HCT116 (cell line): ENCODE results near the gene C2orf68. TPM values are rescaled to one million over a fixed set of nuclear protein-coding genes. Genes with fewer than 3 reads are reported as not detected.

Source experiments
- ATAC-seq: fragments of 200-7000 bp; cut with Tn5 transposase; 2 replicates; pipeline ENCODE4 v1.9.1; 2020; ENCODE audit warnings: mild to moderate bottlenecking, moderate library complexity
- BruUV-seq: library from RNA; stranded (reverse); fragments of 400-500 nt; replicated peaks from 2 replicates; lab custom pipeline; 2021; lab: Mats Ljungman, UMichigan
- CTCF ChIA-PET: fragments of 300-600 bp; sonication (Branson Sonifier 250); formaldehyde crosslinking; loops from one replicate; lab custom pipeline; 2021; ENCODE audit warnings: antibody characterized with exemption; lab: Charles Lee
- POLR2A ChIA-PET: fragments of 300-600, 350-600 bp; sonication (Branson Sonifier 250); formaldehyde crosslinking; loops from one replicate; lab custom pipeline; 2021; ENCODE audit warnings: antibody characterized with exemption; lab: Charles Lee
- RAD21 ChIA-PET, 2 experiments: fragments of 300-600 bp; sonication (Branson Sonifier 250); formaldehyde crosslinking; loops; one replicate each; lab custom pipeline; 2023; ENCODE audit warnings: low total read pairs in 2 of 2; ENCODE audit not compliant: uncharacterized antibody in 2 of 2, unreplicated experiment in 2 of 2, low non-redundant PET in 1 of 2; lab: Charles Lee
- DNase-seq: peaks from one replicate; pipeline ENCODE4 v3.0.0-alpha.2; 2010; ENCODE audit warnings: low read depth, low spot score
- H2AFZ ChIP-seq: fragments of 200-600 bp; shearing (Covaris generic), sonication (generic); 2 replicates; pipeline ENCODE4 v1.6.1; 2017; ENCODE audit warnings: low read depth, mixed run types, mixed read lengths, antibody characterized with exemption, low read length; ENCODE audit not compliant: poor library complexity, severe bottlenecking
- H3K27ac ChIP-seq: 2 replicates; pipeline ENCODE4 v1.5.1; 2012; ENCODE audit warnings: low read depth, low read length
- H3K27me3 ChIP-seq: fragments of 200-600 bp; sonication (generic); 2 replicates; pipeline ENCODE4 v1.6.1; 2016; ENCODE audit warnings: mixed run types, low read length, mixed read lengths; ENCODE audit not compliant: insufficient read depth
- H3K36me3 ChIP-seq, 2 experiments: fragments of 200-500 bp in 1 of 2; fragments of 200-600 bp in 1 of 2; sonication (Bioruptor generic) in 1 of 2; sonication (generic) in 1 of 2; 2 replicates each; pipeline versions ENCODE4 v1.5.1 to v1.6.1; 2014 to 2016; ENCODE audit warnings: low read length in 2 of 2, inconsistent platforms in 1 of 2, mixed read lengths in 1 of 2, mixed run types in 1 of 2; ENCODE audit not compliant: insufficient read depth in 2 of 2, control insufficient read depth in 1 of 2
- H3K4me1 ChIP-seq, 2 experiments: fragments of 200-600 bp in 1 of 2; sonication (generic) in 1 of 2; 2 replicates each; pipeline versions ENCODE4 v1.5.1 to v1.6.1; 2012 to 2017; ENCODE audit warnings: low read length in 2 of 2, inconsistent platforms in 1 of 2, mild to moderate bottlenecking in 1 of 2, mixed read lengths in 1 of 2, mixed run types in 1 of 2, moderate library complexity in 1 of 2; ENCODE audit not compliant: insufficient read depth in 2 of 2, control insufficient read depth in 1 of 2
- H3K4me2 ChIP-seq: fragments of 200-600 bp; sonication (generic); 2 replicates; pipeline ENCODE4 v1.6.1; 2017; ENCODE audit warnings: mixed run types, low read length, mixed read lengths
- H3K4me3 ChIP-seq, 2 experiments: fragments of 200-600 bp in 1 of 2; sonication (generic) in 1 of 2; replicated peaks in 1 of 2; 2 replicates each; pipeline ENCODE4 v1.5.1; 2011 to 2016; ENCODE audit warnings: low read length in 2 of 2, control low read depth in 1 of 2, low read depth in 1 of 2, mild to moderate bottlenecking in 1 of 2, mixed read lengths in 1 of 2, mixed run types in 1 of 2
- H3K79me2 ChIP-seq: fragments of 200-600 bp; sonication (generic); 2 replicates; pipeline ENCODE4 v1.6.1; 2017; ENCODE audit warnings: mild to moderate bottlenecking, mixed run types, low read length, moderate library complexity, mixed read lengths; ENCODE audit not compliant: insufficient read depth
- H3K9ac ChIP-seq: fragments of 200-600 bp; sonication (generic); 2 replicates; pipeline ENCODE4 v1.6.1; 2016; ENCODE audit warnings: low read length, mixed read lengths
- H3K9me2 ChIP-seq: fragments of 200-600 bp; sonication (generic), shearing (Covaris generic); 2 replicates; pipeline ENCODE4 v1.6.1; 2017; ENCODE audit warnings: mixed run types, mild to moderate bottlenecking, moderate library complexity; ENCODE audit not compliant: insufficient read depth
- H3K9me3 ChIP-seq, 2 experiments: fragments of 200-500 bp in 1 of 2; fragments of 200-600 bp in 1 of 2; sonication (Bioruptor generic) in 1 of 2; sonication (generic) in 1 of 2; 2 replicates each; pipeline ENCODE4 v1.6.1; 2014 to 2017; ENCODE audit warnings: low read length in 2 of 2, mixed read lengths in 2 of 2, inconsistent platforms in 1 of 2, low read depth in 1 of 2, mild to moderate bottlenecking in 1 of 2, mixed run types in 1 of 2, moderate library complexity in 1 of 2; ENCODE audit not compliant: control insufficient read depth in 1 of 2, insufficient read depth in 1 of 2
- H4K20me1 ChIP-seq: fragments of 200-600 bp; sonication (generic), shearing (Covaris generic); 2 replicates; pipeline ENCODE4 v1.6.1; 2017; ENCODE audit warnings: mixed run types, mild to moderate bottlenecking, moderate library complexity; ENCODE audit not compliant: insufficient read depth
- CBX3 ChIP-seq: IDR thresholded peaks from 2 replicates; pipeline ENCODE4 v1.6.1; 2012; ENCODE audit warnings: low read depth
- CEBPB ChIP-seq: IDR thresholded peaks from 2 replicates; pipeline ENCODE4 v1.6.1; 2012; ENCODE audit warnings: low read depth
- CTCF ChIP-seq, 3 experiments: fragments of 200-600 bp in 1 of 3; sonication (generic) in 1 of 3; IDR thresholded peaks in 2 of 3; conservative IDR thresholded peaks in 1 of 3; 2 replicates each; pipeline ENCODE4 v1.5.1; 2012 to 2017; ENCODE audit warnings: low read depth in 2 of 3, low read length in 2 of 3, antibody characterized with exemption in 1 of 3, borderline replicate concordance in 1 of 3, control low read depth in 1 of 3, mild to moderate bottlenecking in 1 of 3, mixed read lengths in 1 of 3, mixed run types in 1 of 3, moderate library complexity in 1 of 3; ENCODE audit not compliant: insufficient read depth in 1 of 3
- EGR1 ChIP-seq: IDR thresholded peaks from 2 replicates; pipeline ENCODE4 v1.6.1; 2012; ENCODE audit warnings: low read depth
- ELF1 ChIP-seq: IDR thresholded peaks from 2 replicates; pipeline ENCODE4 v1.6.1; 2012; ENCODE audit warnings: low read depth, borderline replicate concordance
- EZH2phosphoT487 ChIP-seq: fragments of 200-600 bp; IDR thresholded peaks from 2 replicates; pipeline ENCODE4 v1.6.1; 2018; ENCODE audit warnings: antibody characterized with exemption, borderline replicate concordance
- JUND ChIP-seq: IDR thresholded peaks from 2 replicates; pipeline ENCODE4 v1.6.1; 2012
- MAX ChIP-seq: IDR thresholded peaks from 2 replicates; pipeline ENCODE4 v1.6.1; 2012
- POLR2AphosphoS5 ChIP-seq: IDR thresholded peaks from 2 replicates; pipeline ENCODE4 v1.6.1; 2011; ENCODE audit warnings: mild to moderate bottlenecking, low read depth, low read length, moderate library complexity
- RAD21 ChIP-seq: IDR thresholded peaks from 2 replicates; pipeline ENCODE4 v1.6.1; 2012; ENCODE audit warnings: low read depth, mild to moderate bottlenecking
- REST ChIP-seq: IDR thresholded peaks from 2 replicates; pipeline ENCODE4 v1.6.1; 2012; ENCODE audit warnings: low read depth
- SIN3A ChIP-seq: IDR thresholded peaks from 2 replicates; pipeline ENCODE4 v1.6.1; 2012; ENCODE audit warnings: low read depth
- SP1 ChIP-seq: IDR thresholded peaks from 2 replicates; pipeline ENCODE4 v1.6.1; 2012; ENCODE audit warnings: low read depth
- SRF ChIP-seq: IDR thresholded peaks from 2 replicates; pipeline ENCODE4 v1.6.1; 2012; ENCODE audit warnings: low read depth
- TCF7L2 ChIP-seq: IDR thresholded peaks from 2 replicates; pipeline ENCODE4 v1.7.0; 2011; ENCODE audit warnings: borderline replicate concordance, inconsistent platforms; ENCODE audit not compliant: insufficient read depth, insufficient read length; ENCODE audit errors: extremely low read depth
- ZBTB33 ChIP-seq: IDR thresholded peaks from 2 replicates; pipeline ENCODE4 v1.6.1; 2011; ENCODE audit warnings: mild to moderate bottlenecking, low read length, moderate library complexity; ENCODE audit not compliant: insufficient replicate concordance; ENCODE audit errors: extremely low read depth
- intact Hi-C: fragments of 100-400 bp; cut with micrococcal nuclease; formaldehyde crosslinking; loops from 2 replicates; pipeline ENCODE4 v1.10.0; 2022
- total RNA-seq: library from RNA; stranded (reverse); gene quantifications from one replicate; pipeline ENCODE4 v1.2.1, GENCODE V29; 2021; ENCODE audit not compliant: unreplicated experiment

C2orf68 gene
- total RNA-seq, 1 experiment from 2014 or later: 21.8 TPM

- no peak for DNase-seq
- Histone ChIP-seq H3K27ac (no peak overlapping the region), H3K4me3 (no peak overlapping the region), H3K4me2 (no peak overlapping the region), H3K9me2 (no peaks in the 10 kb centered on the region), H2AFZ (no peak overlapping the region), H3K4me1 (no peaks in the 10 kb centered on the region)
- no TSS peak for BruUV-seq
- intact Hi-C loops: no loop called here
- TF ChIP-seq MAX (no peak), CEBPB (no peak), CTCF (IDR thresholded peaks at IDR 0.05 in 2 of 3, conservative IDR thresholded peaks at IDR 0.05 in 1 of 3; ENCODE audit: borderline replicate concordance in 1 of 3, insufficient read depth in 1 of 3, low read depth in 2 of 3, low read length in 2 of 3) (no peak), RAD21 (no peak), TCF7L2 (no peak), ELF1 (no peak), EZH2phosphoT487 (no peak), CBX3 (no peak), EGR1 (no peak), SP1 (no peak), SIN3A (no peak), SRF (no peak), ZBTB33 (no peak), POLR2AphosphoS5 (no peak), REST (no peak), JUND (no peak)
- TF ChIP-seq, all 23 proteins: peak for 0
- RAD21 ChIA-PET: no interaction called here
- ATAC-seq: no peak
- no peaks in the 10 kb centered on the region for H3K27me3 ChIP-seq
- no peaks in the 10 kb centered on the region for H3K9me3 ChIP-seq
- no peak overlapping the region for H3K9ac ChIP-seq
- no peaks in the 10 kb centered on the region for H4K20me1 ChIP-seq
- H3K79me2 ChIP-seq: peaks cover 39% of the 10 kb centered on the region; the same call in 1 of the 2 replicates
- POLR2A ChIA-PET: interaction anchor here (0.5 kb wide), 1 partner anchor 69 kb away, joined by 3 read pairs; the partner anchor contains the start of gene VAMP8
- CTCF ChIA-PET: interaction anchor here (1.3 kb wide), 1 partner anchor 9 kb away, joined by 3 read pairs; no protein-coding TSS in a partner anchor
- peaks cover 71 to 75% of the 10 kb centered on the region in 2 experiments for H3K36me3 ChIP-seq
These were observed 34.3 kb upstream of the C2orf68 start for GRCh38 chr2:85646166-85646565.
